K562 (cell line): Measurements from ENCODE around the gene KIAA0513. TPM values are rescaled to one million over a fixed set of nuclear protein-coding genes. Genes with fewer than 3 reads are reported as not detected.

ENCODE experiments used
- ATAC-seq: fragments of 200-7000 bp; cut with Tn5 transposase; 3 replicates; pipeline ENCODE4 v1.9.1; 2020; ENCODE audit warnings: moderate library complexity
- BruUV-seq: library from RNA; stranded (reverse); fragments of 400-500 nt; replicated peaks from 2 replicates; lab custom pipeline; 2021; lab: Mats Ljungman, UMichigan
- CTCF ChIA-PET: fragments of 300-600 bp; formaldehyde crosslinking; extraction: SDS; loops from one replicate; lab custom pipeline; 2021; ENCODE audit warnings: low intra/inter-chr PET ratio; lab: Yijun Ruan, JAX
- POLR2A ChIA-PET: fragments of 300-600, 350-650 bp; sonication (Branson Sonifier 250); formaldehyde crosslinking; extraction: SDS; loops from one replicate; lab custom pipeline; 2021; ENCODE audit warnings: antibody characterized with exemption, inconsistent platforms; lab: Yijun Ruan, JAX
- DNase-seq, 4 experiments: peaks; one replicate each; pipeline versions ENCODE4 v3.0.0 to v3.0.0-alpha.2; 2011 to 2018; ENCODE audit warnings: low spot score in 3 of 4, mixed read lengths in 3 of 4; ENCODE audit errors: extremely low read depth in 1 of 4
- FAIRE-seq: peaks from 2 replicates; lab custom pipeline; 2011; peaks lifted over from hg19 to GRCh38; lab: Jason Lieb, UNC
- H2AFZ ChIP-seq: 2 replicates; pipeline ENCODE4 v1.6.0; 2011; ENCODE audit warnings: low read depth, low read length, control low read depth, inconsistent platforms
- H3K27ac ChIP-seq: fragments of 200-600 bp; 3 replicates; pipeline ENCODE4 v1.8.0; 2011; ENCODE audit warnings: low read depth, mild to moderate bottlenecking, control low read depth, inconsistent platforms, low read length, moderate library complexity, mixed read lengths; ENCODE audit errors: extremely low read depth
- H3K27me3 ChIP-seq, 2 experiments: fragments of 300-600 bp in 1 of 2; 2 replicates in 1 of 2; 3 replicates in 1 of 2; pipeline versions ENCODE4 v1.6.0 to v1.8.0; 2011; ENCODE audit warnings: inconsistent platforms in 2 of 2, low read length in 2 of 2, mild to moderate bottlenecking in 1 of 2, mixed read lengths in 1 of 2, moderate library complexity in 1 of 2; ENCODE audit not compliant: control insufficient read depth in 2 of 2, insufficient read depth in 2 of 2
- H3K36me3 ChIP-seq: fragments of 300-600 bp; 3 replicates; pipeline ENCODE4 v1.8.0; 2011; ENCODE audit warnings: mild to moderate bottlenecking, low read length, inconsistent platforms; ENCODE audit not compliant: control insufficient read depth, insufficient read depth
- H3K4me1 ChIP-seq, 2 experiments: fragments of 200-600 bp in 1 of 2; replicated peaks in 1 of 2; 2 replicates in 1 of 2; 3 replicates in 1 of 2; pipeline versions ENCODE4 v1.5.1 to v1.8.0; 2011; ENCODE audit warnings: inconsistent platforms in 2 of 2, low read length in 2 of 2, mild to moderate bottlenecking in 1 of 2, mixed read lengths in 1 of 2, moderate library complexity in 1 of 2; ENCODE audit not compliant: control insufficient read depth in 2 of 2, insufficient read depth in 2 of 2
- H3K4me2 ChIP-seq: 2 replicates; pipeline ENCODE4 v1.6.1; 2011; ENCODE audit warnings: low read length, control low read depth, inconsistent platforms, mixed read lengths; ENCODE audit not compliant: insufficient read depth
- H3K4me3 ChIP-seq: fragments of 200-600 bp; sonication (generic), shearing (Covaris generic); 2 replicates; pipeline ENCODE4 v1.5.1; 2016; ENCODE audit warnings: control low read depth, inconsistent platforms
- H3K79me2 ChIP-seq: fragments of 200-600 bp; 3 replicates; pipeline ENCODE4 v1.8.0; 2011; ENCODE audit warnings: low read length, inconsistent platforms; ENCODE audit not compliant: control insufficient read depth, insufficient read depth
- H3K9ac ChIP-seq, 2 experiments: 2 replicates each; pipeline versions ENCODE4 v1.6.0 to v1.6.1; 2011; ENCODE audit warnings: low read depth in 2 of 2, low read length in 2 of 2, control low read depth in 1 of 2, inconsistent platforms in 1 of 2, mild to moderate bottlenecking in 1 of 2, mixed read lengths in 1 of 2; ENCODE audit not compliant: insufficient read depth in 1 of 2
- H3K9me1 ChIP-seq: one replicate; pipeline ENCODE4 v1.6.0; 2011; ENCODE audit warnings: inconsistent platforms, mild to moderate bottlenecking, low read length, moderate library complexity; ENCODE audit not compliant: control insufficient read depth, insufficient read depth
- H3K9me3 ChIP-seq: replicated peaks from 2 replicates; pipeline ENCODE4 v1.5.1; 2011; ENCODE audit warnings: low read depth, low read length, inconsistent platforms; ENCODE audit not compliant: control insufficient read depth, insufficient read depth
- H4K20me1 ChIP-seq: replicated peaks from 2 replicates; pipeline ENCODE4 v1.6.1; 2011; ENCODE audit warnings: low read length, inconsistent platforms, mixed read lengths; ENCODE audit not compliant: control insufficient read depth, insufficient read depth
- C11orf30 ChIP-seq: fragments of 450-650 bp; IDR thresholded peaks from 2 replicates; pipeline ENCODE4 v1.6.1; 2016; ENCODE audit warnings: low read depth, mild to moderate bottlenecking
- EHMT2 ChIP-seq: fragments of 450-650 bp; IDR thresholded peaks from 2 replicates; pipeline ENCODE4 v1.6.1; 2018; ENCODE audit warnings: antibody characterized with exemption
- HMG20B ChIP-seq: fragments of 250-450 bp; sonication (Bioruptor Pico); IDR thresholded peaks from 2 replicates; pipeline ENCODE4 v1.5.0; 2021; ENCODE audit warnings: mild to moderate bottlenecking
- POLR2H ChIP-seq: IDR thresholded peaks from 2 replicates; pipeline ENCODE4 v1.6.1; 2016; ENCODE audit warnings: missing genetic modification characterization, low read depth, mild to moderate bottlenecking, control low read depth, missing compliant biosample characterization, moderate library complexity
- SNAPC5 ChIP-seq: fragments of 250-450 bp; sonication (Bioruptor Pico); IDR thresholded peaks from 2 replicates; pipeline ENCODE4 v1.8.0; 2021; ENCODE audit warnings: moderate library complexity, mild to moderate bottlenecking, inconsistent platforms
- SNIP1 ChIP-seq: fragments of 450-650 bp; IDR thresholded peaks from 2 replicates; pipeline ENCODE4 v1.7.1; 2017; ENCODE audit warnings: low read depth, mild to moderate bottlenecking
- TAF7 ChIP-seq: fragments of 450-650 bp; IDR thresholded peaks from 2 replicates; pipeline ENCODE4 v1.6.1; 2016; ENCODE audit warnings: missing genetic modification characterization, missing compliant biosample characterization
- TEAD4 ChIP-seq, 2 experiments: sonication (generic) in 1 of 2; formaldehyde crosslinking in 1 of 2; IDR thresholded peaks; 2 replicates each; pipeline versions ENCODE4 v1.6.1 to v1.8.0; 2012 to 2022; ENCODE audit warnings: borderline replicate concordance in 1 of 2, inconsistent platforms in 1 of 2, low read length in 1 of 2, mild to moderate bottlenecking in 1 of 2, missing genetic modification reagents in 1 of 2
- ZNF561 ChIP-seq: fragments of 450-650 bp; formaldehyde crosslinking; conservative IDR thresholded peaks from 2 replicates; pipeline ENCODE4 v1.4.0; 2020; ENCODE audit warnings: mild to moderate bottlenecking, moderate library complexity
- WGBS: fragments of 100-300 bp; shearing (Covaris generic); methylation state at CpG from one replicate; pipeline ENCODE4 v1.1.6; 2016; ENCODE audit warnings: low coverage, mixed read lengths; ENCODE audit not compliant: insufficient coverage; ENCODE audit errors: missing lambda C conversion rate; 5-methylcytosine and 5-hydroxymethylcytosine counted together
- in situ Hi-C: fragments of 300-500 bp; cut with MboI; formaldehyde crosslinking; loops from 4 replicates; pipeline ENCODE4 v1.15.0; 2018; ENCODE audit warnings: inconsistent platforms, mixed read lengths
- intact Hi-C: fragments of 100-400 bp; cut with micrococcal nuclease; formaldehyde crosslinking; loops from 2 replicates; pipeline ENCODE4 v1.14.2; 2022
- polyA plus RNA-seq, 8 experiments: library from polyadenylated mRNA; depleted of rRNA in 4 of 8; stranded (reverse) in 5 of 8; unstranded in 3 of 8; fragments of >200 nt; fragmentation: Nextera tagmentation in 2 of 8; fragmentation: Illumina TruSeq in 1 of 8; extraction: Ambion mirVana in 2 of 8; extraction: Trizol in 1 of 8; gene quantifications; 2 replicates each; pipeline versions ENCODE4 v1.2.1 to v1.2.3, GENCODE V29; 2011 to 2014; ENCODE audit warnings: inconsistent platforms in 1 of 8, missing spikeins in 1 of 8
- total RNA-seq, 7 experiments: library from RNA; depleted of rRNA in 6 of 7; stranded (reverse); fragments of >200 nt in 6 of 7; fragmentation: Illumina TruSeq in 2 of 7; extraction: Trizol in 2 of 7; gene quantifications; 2 replicates each; pipeline versions ENCODE4 v1.2.1 to v1.2.3, GENCODE V29; 2011 to 2021; ENCODE audit warnings: low replicate concordance in 1 of 7
- TF ChIP-seq, protein P1 (sequence below), 3 experiments: fragments of 200-800 bp in 1 of 3; fragments of 250-450 bp in 1 of 3; fragments of 450-650 bp in 1 of 3; sonication (Bioruptor Pico) in 1 of 3; sonication (Bioruptor generic) in 1 of 3; formaldehyde crosslinking in 1 of 3; IDR thresholded peaks; 2 replicates each; pipeline versions ENCODE4 v1.6.1 to v1.8.0; 2016 to 2022; ENCODE audit warnings: mild to moderate bottlenecking in 2 of 3, missing genetic modification characterization in 2 of 3, missing compliant biosample characterization in 1 of 3, moderate library complexity in 1 of 3
- TF ChIP-seq, protein P2 (sequence below): fragments of 250-450 bp; sonication (Bioruptor Pico); IDR thresholded peaks from 2 replicates; pipeline ENCODE4 v1.5.1; 2021; ENCODE audit warnings: mild to moderate bottlenecking

The KIAA0513 gene
- total and polyA plus RNA-seq, 9 of the 15 experiments (the other 6 are each of a cell fraction or from before 2014, with no cell fraction given) = 0.18 to 13.7 (median 10.2) TPM

GRCh38 chr16:85046931-85047866 is 19.6 kb downstream of the KIAA0513 start (continued):
- TF ChIP-seq, protein P1, sequence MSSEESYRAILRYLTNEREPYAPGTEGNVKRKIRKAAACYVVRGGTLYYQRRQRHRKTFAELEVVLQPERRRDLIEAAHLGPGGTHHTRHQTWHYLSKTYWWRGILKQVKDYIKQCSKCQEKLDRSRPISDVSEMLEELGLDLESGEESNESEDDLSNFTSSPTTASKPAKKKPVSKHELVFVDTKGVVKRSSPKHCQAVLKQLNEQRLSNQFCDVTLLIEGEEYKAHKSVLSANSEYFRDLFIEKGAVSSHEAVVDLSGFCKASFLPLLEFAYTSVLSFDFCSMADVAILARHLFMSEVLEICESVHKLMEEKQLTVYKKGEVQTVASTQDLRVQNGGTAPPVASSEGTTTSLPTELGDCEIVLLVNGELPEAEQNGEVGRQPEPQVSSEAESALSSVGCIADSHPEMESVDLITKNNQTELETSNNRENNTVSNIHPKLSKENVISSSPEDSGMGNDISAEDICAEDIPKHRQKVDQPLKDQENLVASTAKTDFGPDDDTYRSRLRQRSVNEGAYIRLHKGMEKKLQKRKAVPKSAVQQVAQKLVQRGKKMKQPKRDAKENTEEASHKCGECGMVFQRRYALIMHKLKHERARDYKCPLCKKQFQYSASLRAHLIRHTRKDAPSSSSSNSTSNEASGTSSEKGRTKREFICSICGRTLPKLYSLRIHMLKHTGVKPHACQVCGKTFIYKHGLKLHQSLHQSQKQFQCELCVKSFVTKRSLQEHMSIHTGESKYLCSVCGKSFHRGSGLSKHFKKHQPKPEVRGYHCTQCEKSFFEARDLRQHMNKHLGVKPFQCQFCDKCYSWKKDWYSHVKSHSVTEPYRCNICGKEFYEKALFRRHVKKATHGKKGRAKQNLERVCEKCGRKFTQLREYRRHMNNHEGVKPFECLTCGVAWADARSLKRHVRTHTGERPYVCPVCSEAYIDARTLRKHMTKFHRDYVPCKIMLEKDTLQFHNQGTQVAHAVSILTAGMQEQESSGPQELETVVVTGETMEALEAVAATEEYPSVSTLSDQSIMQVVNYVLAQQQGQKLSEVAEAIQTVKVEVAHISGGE (CRISPR knock-in tag; IDR thresholded peaks at IDR 0.05) = peak in 1 of 3 experiments; percentile 79; a peak in 2 of 6 replicates

DNA sequence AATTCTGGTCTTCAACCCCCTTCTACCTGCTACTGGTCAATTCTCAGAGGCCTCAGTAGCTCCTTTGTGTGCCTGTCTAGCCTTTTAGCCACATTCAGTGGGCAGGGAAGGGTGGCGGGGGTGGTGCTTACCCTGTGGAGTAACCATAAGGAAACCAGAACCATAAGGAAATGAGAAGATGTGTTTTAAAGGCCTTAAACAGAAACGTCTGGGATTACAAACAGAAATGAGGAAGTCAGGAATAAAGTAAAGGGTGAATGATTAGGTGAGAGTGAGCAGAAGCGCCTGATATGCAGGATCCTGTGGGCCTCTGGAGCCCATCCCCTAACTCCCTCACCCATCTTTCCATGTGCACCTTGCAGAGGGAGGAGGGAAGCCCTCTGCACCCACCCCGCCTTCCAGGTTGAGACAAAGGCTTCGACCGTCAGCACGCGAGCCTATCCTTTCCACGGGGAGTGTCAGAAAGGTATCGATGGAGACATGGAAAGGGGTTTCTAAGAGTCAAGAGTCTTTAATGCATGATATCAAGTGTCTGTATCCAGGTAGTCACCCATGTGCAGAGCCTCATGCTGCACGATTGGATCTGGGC is 20.4 kb downstream of the KIAA0513 start:
- no peak for FAIRE-seq
- Histone ChIP-seq H3K79me2 (peaks cover 65% of the 10 kb centered on the region), H3K27me3 (no peaks in the 10 kb centered on the region), H4K20me1 (no peaks in the 10 kb centered on the region), H3K27ac (peak overlapping the region; percentile 87), H3K4me3 (peak overlapping the region; percentile 41), H3K9me1 (no peaks in the 10 kb centered on the region), H3K36me3 (peaks cover 6% of the 10 kb centered on the region; the same call in 1 of the 3 replicates), H3K4me1 (peaks cover 61 to 63% of the 10 kb centered on the region in 2 experiments), H3K9me3 (0 out of 2 replicates have a peak, but pooled peaks cover 2% of the 10 kb centered on the region), H2AFZ (peak overlapping the region; percentile 6; the same call in 1 of the 2 replicates), H3K9ac (peak overlapping the region; percentile 89 to 91), H3K4me2 (peak overlapping the region; percentile 86)
- WGBS = 19% methylated on average over 11 of the region's 11 CpGs
- ATAC-seq = peak; percentile 22
- ChIA-PET POLR2A (interaction anchor here (0.8 to 1.9 kb wide), 12 partner anchors 8 to 94 kb away, joined by 3 to 19 read pairs (median 5); partner anchors contain the start of genes KIAA0513 and ZDHHC7), CTCF (no interaction called here)
- intact Hi-C loops = no loop called here
- in situ Hi-C loops = no loop called here
- BruUV-seq = TSS peak; percentile 80
- DNase-seq = peak; percentile 46 to 66 (median 56)
- TF ChIP-seq SNIP1 = no peak
- no peak for TF ChIP-seq ZNF561
- no peak for TF ChIP-seq EHMT2
- TF ChIP-seq, protein P2, sequence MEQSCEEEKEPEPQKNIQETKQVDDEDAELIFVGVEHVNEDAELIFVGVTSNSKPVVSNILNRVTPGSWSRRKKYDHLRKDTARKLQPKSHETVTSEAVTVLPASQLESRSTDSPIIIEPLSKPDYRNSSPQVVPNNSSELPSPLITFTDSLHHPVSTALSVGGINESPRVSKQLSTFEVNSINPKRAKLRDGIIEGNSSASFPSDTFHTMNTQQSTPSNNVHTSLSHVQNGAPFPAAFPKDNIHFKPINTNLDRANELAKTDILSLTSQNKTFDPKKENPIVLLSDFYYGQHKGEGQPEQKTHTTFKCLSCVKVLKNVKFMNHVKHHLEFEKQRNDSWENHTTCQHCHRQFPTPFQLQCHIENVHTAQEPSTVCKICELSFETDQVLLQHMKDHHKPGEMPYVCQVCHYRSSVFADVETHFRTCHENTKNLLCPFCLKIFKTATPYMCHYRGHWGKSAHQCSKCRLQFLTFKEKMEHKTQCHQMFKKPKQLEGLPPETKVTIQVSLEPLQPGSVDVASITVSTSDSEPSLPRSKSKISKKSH (CRISPR knock-in tag) = no peak
- no peak for TF ChIP-seq TEAD4 (IDR thresholded peaks at IDR 0.05; ENCODE audit: low read length)
- TF ChIP-seq TEAD4 (CRISPR knock-in tag; IDR thresholded peaks at IDR 0.05; ENCODE audit: borderline replicate concordance) = no peak
- no peak for TF ChIP-seq C11orf30
- no peak for TF ChIP-seq SNAPC5 (CRISPR knock-in tag)
- TF ChIP-seq HMG20B (CRISPR knock-in tag) = no peak
- TF ChIP-seq TAF7 (tag) = no peak
- no peak for TF ChIP-seq POLR2H (tag)
